Measurements from ENCODE around the gene ZNF408.
"Not testable (repeated sequence)": the region's sequence is repeated elsewhere in the genome, so short reads cannot be mapped to it uniquely, and the experiment has no call there.

Gene ZNF408

GRCh38 chr11:46698597-46698996 lies 2.2 kb upstream of the ZNF408 start:
- DNase-seq, result no peak

- no peak for DNase-seq
Measured at GRCh38 chr11:46701078-46701654, 335 bp downstream of the ZNF408 start.

- DNase-seq, result no peak
Measured at GRCh38 chr11:46705070-46705688, 4.3 kb downstream of the ZNF408 start.

GRCh38 chr11:46706886-46707285 lies 6.1 kb downstream of the ZNF408 start:
- no peak for DNase-seq

GRCh38 chr11:46709351-46709750 lies 8.5 kb downstream of the ZNF408 start:
- not testable (repeated sequence) for DNase-seq

GRCh38 chr11:46710821-46711269 lies 10.0 kb downstream of the ZNF408 start:
- no peak for DNase-seq

GRCh38 chr11:46711303-46711702 lies 10.5 kb downstream of the ZNF408 start:
- DNase-seq, result no peak

GRCh38 chr11:46712874-46713576 lies 12.2 kb downstream of the ZNF408 start:
- no peak for DNase-seq

GRCh38 chr11:46717825-46718154 lies 17.0 kb downstream of the ZNF408 start:
- DNase-seq, result not testable (repeated sequence)

GRCh38 chr11:46718155-46719019 lies 17.6 kb downstream of the ZNF408 start:
- DNase-seq, result no peak

GRCh38 chr11:46719048-46719542 lies 18.3 kb downstream of the ZNF408 start, which contains the start of gene F2:
TSS of gene F2 (plus strand) at chr11:46719213. CDS start at chr11:46719236, 23 bp downstream.
- DNase-seq, result no peak

GRCh38 chr11:46719543-46720218 lies 18.9 kb downstream of the ZNF408 start:
- no peak for DNase-seq

GRCh38 chr11:46721286-46721685 lies 20.5 kb downstream of the ZNF408 start:
- DNase-seq, result no peak

GRCh38 chr11:46722566-46723358 lies 21.9 kb downstream of the ZNF408 start:
- no peak for DNase-seq

GRCh38 chr11:46723359-46723680 lies 22.5 kb downstream of the ZNF408 start:
- no peak for DNase-seq

- DNase-seq, result no peak
Measured at GRCh38 chr11:46724088-46724487, 23.3 kb downstream of the ZNF408 start.

- DNase-seq, result no peak
Measured at GRCh38 chr11:46725338-46726205, 24.7 kb downstream of the ZNF408 start.

GRCh38 chr11:46726206-46726862 lies 25.5 kb downstream of the ZNF408 start:
- DNase-seq, result no peak

GRCh38 chr11:46727952-46728658 lies 27.3 kb downstream of the ZNF408 start:
- DNase-seq, result no peak

GRCh38 chr11:46728659-46729040 lies 27.8 kb downstream of the ZNF408 start:
- no peak for DNase-seq

Measured in NCI-H1694 (cell line).